Right lobe of liver (tissue), 6 donors: ENCODE results near the gene MUS81. TPM values are rescaled to one million over a fixed set of nuclear protein-coding genes. Genes with fewer than 3 reads are reported as not detected.

Source experiments
- ATAC-seq, 4 donors: fragments of 200-7000 bp; cut with Tn5 transposase; one replicate each; pipeline ENCODE4 v1.9.1; 2020; ENCODE audit warnings: mild to moderate bottlenecking in 4 of 4, moderate library complexity in 4 of 4
- DNase-seq, 3 donors: peaks; one replicate each; pipeline ENCODE4 v3.0.0-alpha.2; 2020
- H3K27ac ChIP-seq, 3 donors: fragments of 200-600 bp; one replicate each; pipeline ENCODE4 v1.8.0; 2022
- H3K27me3 ChIP-seq, 2 donors: fragments of 200-600 bp; one replicate each; pipeline ENCODE4 v1.8.0; 2022
- H3K36me3 ChIP-seq, 4 donors: fragments of 200-600 bp; sonication (generic) in 1 of 4; one replicate each; pipeline versions ENCODE4 v1.5.1 to v1.8.0; 2017 to 2022; ENCODE audit warnings: control low read depth in 1 of 4
- H3K4me1 ChIP-seq, 4 donors: fragments of 200-600 bp; sonication (generic) in 1 of 4; one replicate each; pipeline versions ENCODE4 v1.5.1 to v1.8.0; 2017 to 2022; ENCODE audit warnings: control low read depth in 1 of 4
- H3K4me3 ChIP-seq, 3 donors: fragments of 200-600 bp; one replicate each; pipeline ENCODE4 v1.8.0; 2022
- H3K9me3 ChIP-seq, 4 donors: fragments of 200-600 bp; sonication (generic) in 1 of 4; one replicate each; pipeline versions ENCODE4 v1.5.1 to v1.8.0; 2017 to 2022; ENCODE audit warnings: control low read depth in 1 of 4
- CTCF ChIP-seq, 4 donors: fragments of 200-600 bp in 3 of 4; fragments of 450-650 bp in 1 of 4; IDR thresholded peaks; one replicate each; pipeline versions ENCODE4 v1.5.1 to v1.8.0; 2016 to 2022; ENCODE audit warnings: antibody characterized with exemption in 4 of 4, mild to moderate bottlenecking in 2 of 4
- POLR2A ChIP-seq: fragments of 450-650 bp; IDR thresholded peaks from one replicate; pipeline ENCODE4 v1.6.1; 2017; ENCODE audit warnings: antibody characterized with exemption, mild to moderate bottlenecking
- WGBS: methylation state at CpG from one replicate; pipeline ENCODE4 v1.1.6; 2018; ENCODE audit warnings: low coverage, low lambda C conversion rate; ENCODE audit not compliant: insufficient coverage; ENCODE audit errors: missing lambda C conversion rate; 5-methylcytosine and 5-hydroxymethylcytosine counted together
- intact Hi-C, 2 donors: fragments of 100-400 bp; cut with DNase I; formaldehyde crosslinking; loops; one replicate each; pipeline versions ENCODE4 v1.11.2 to v1.14.1; 2022
- total RNA-seq, 6 experiments: library from RNA; depleted of rRNA in 2 of 6; stranded (reverse); fragments of >200 nt in 2 of 6; fragmentation: NEBNext Ultra II Directional in 3 of 6; extraction: Animal tissue kit (Norgen Biotek cat#: 25700) in 3 of 6; gene quantifications; one replicate each; pipeline versions ENCODE4 v1.1.0 to v1.2.4, GENCODE V29; 2016 to 2023
- donor health status: DM: no; HTN: yes; CAD: no.
- donor health status: DM: no; HTN: no; CAD: no.
- donor health status: DM: no; HTN: no; CAD: no.
- donor health status: DM: no; HTN: yes; CAD: no.
- donor health status: DM: no; HTN: yes; CAD: no.

The MUS81 gene
- total RNA-seq, 6 experiments from 2014 or later: 14.0 to 25.6 (median 19.7) TPM

- intact Hi-C loops: loop anchor here (10.0 kb wide), 1 partner anchor 105 kb away; no protein-coding TSS in a partner anchor
- 100% methylated on average over 3 of the region's 7 CpGs for WGBS
- Histone ChIP-seq H3K9me3 (no peaks in the 10 kb centered on the region), H3K36me3 (peaks cover 0 to 11% (median 0%) of the 10 kb centered on the region in 4 donors), H3K4me1 (no peaks in the 10 kb centered on the region), H3K4me3 (no peak overlapping the region), H3K27me3 (no peaks in the 10 kb centered on the region), H3K27ac (no peak overlapping the region)
- ATAC-seq (no peak), DNase-seq (no peak)
- no peak for TF ChIP-seq POLR2A
- TF ChIP-seq CTCF (IDR thresholded peaks at IDR 0.05): no peak
Measured at GRCh38 chr11:65880027-65880426, 19.8 kb downstream of the MUS81 start.

GRCh38 chr11:65880844-65881421 is 20.7 kb downstream of the MUS81 start:
- ATAC-seq (no peak), DNase-seq (no peak)
- Histone ChIP-seq H3K27me3 (no peaks in the 10 kb centered on the region), H3K4me3 (no peak overlapping the region), H3K27ac (no peak overlapping the region), H3K9me3 (no peaks in the 10 kb centered on the region), H3K36me3 (peaks cover 0 to 11% (median 0%) of the 10 kb centered on the region in 4 donors), H3K4me1 (no peaks in the 10 kb centered on the region)
- TF ChIP-seq CTCF (IDR thresholded peaks at IDR 0.05) (no peak), POLR2A (no peak)
- 92% methylated on average over 2 of the region's 7 CpGs for WGBS
- intact Hi-C loops: loop anchor here (10.0 kb wide), 1 partner anchor 104 kb away; no protein-coding TSS in a partner anchor

GRCh38 chr11:65882120-65883057 is 22.2 kb downstream of the MUS81 start:
- no peak for ATAC-seq
- no peaks in the 10 kb centered on the region for H3K27me3 ChIP-seq
- no peak overlapping the region for H3K4me3 ChIP-seq
- DNase-seq: no peak
- H3K9me3 ChIP-seq: no peaks in the 10 kb centered on the region
- TF ChIP-seq POLR2A (no peak), CTCF (IDR thresholded peaks at IDR 0.05) (no peak)
- peaks cover 0 to 2% (median 0%) of the 10 kb centered on the region in 4 donors for H3K4me1 ChIP-seq
- 79% methylated on average over 10 of the region's 30 CpGs for WGBS
- H3K27ac ChIP-seq: no peak overlapping the region
- H3K36me3 ChIP-seq: peaks cover 0 to 11% (median 0%) of the 10 kb centered on the region in 4 donors
- intact Hi-C loops: loop anchor here (10.0 kb wide), 1 partner anchor 102 kb away; no protein-coding TSS in a partner anchor

- Histone ChIP-seq H3K27me3 (no peaks in the 10 kb centered on the region), H3K27ac (no peak overlapping the region), H3K36me3 (peaks cover 0 to 11% (median 0%) of the 10 kb centered on the region in 4 donors), H3K9me3 (no peaks in the 10 kb centered on the region), H3K4me3 (no peak overlapping the region), H3K4me1 (peaks cover 0 to 7% (median 2%) of the 10 kb centered on the region in 4 donors)
- DNase-seq (no peak), ATAC-seq (no peak)
- no peak for TF ChIP-seq CTCF (IDR thresholded peaks at IDR 0.05)
- intact Hi-C loops: loop anchor here (10.0 kb wide), 1 partner anchor 102 kb away; no protein-coding TSS in a partner anchor
- WGBS: no CpG with 5 or more reads among the region's 13 CpGs
Measured at GRCh38 chr11:65883058-65883761, 23.0 kb downstream of the MUS81 start.
